Head of caudate nucleus (tissue), 42 donors: ENCODE data around the gene MXRA5.
A peak's percentile ranks its signal among the peaks of the same experiment; 100 is the strongest.
"Not testable (repeated sequence)": the region's sequence is repeated elsewhere in the genome, so short reads cannot be mapped to it uniquely, and the experiment has no call there.

Source experiments
- DNase-seq, 42 donors: peaks; one replicate each; pipeline versions ENCODE4 v3.0.0 to v3.0.0-alpha.2; 2020 to 2021; ENCODE audit warnings: mixed read lengths in 7 of 42
- intact Hi-C: fragments of 100-400 bp; cut with DNase I; formaldehyde crosslinking; loops from one replicate; pipeline ENCODE4 v1.15.0; 2022

The MXRA5 gene

GRCh38 chrX:3346501-3347259 lies at the start of gene MXRA5:
TSS of gene MXRA5 (minus strand) at chrX:3346652. CDS start at chrX:3343833, 2,819 bp downstream.
- DNase-seq = no peak
- intact Hi-C loops = no loop called here

GRCh38 chrX:3393581-3394111 lies 47.2 kb upstream of the MXRA5 start:
- no peak for DNase-seq
- intact Hi-C loops = no loop called here

- intact Hi-C loops = no loop called here
- DNase-seq = no peak
Observed at GRCh38 chrX:3393178-3393577, 46.7 kb upstream of the MXRA5 start.

- intact Hi-C loops = no loop called here
- no peak for DNase-seq
Observed at GRCh38 chrX:3388457-3388856, 42.0 kb upstream of the MXRA5 start.

- DNase-seq = no peak
- intact Hi-C loops = no loop called here
Observed at GRCh38 chrX:3384327-3384726, 37.9 kb upstream of the MXRA5 start.

GRCh38 chrX:3380603-3381002 lies 34.2 kb upstream of the MXRA5 start:
- intact Hi-C loops = no loop called here
- DNase-seq = no peak

- DNase-seq = no peak
- intact Hi-C loops = no loop called here
Observed at GRCh38 chrX:3379111-3379510, 32.7 kb upstream of the MXRA5 start.

- intact Hi-C loops = no loop called here
- no peak for DNase-seq
Observed at GRCh38 chrX:3378156-3378555, 31.7 kb upstream of the MXRA5 start.

- DNase-seq = no peak
- intact Hi-C loops = no loop called here
Observed at GRCh38 chrX:3377560-3377959, 31.1 kb upstream of the MXRA5 start.

GRCh38 chrX:3375878-3376508 lies 29.5 kb upstream of the MXRA5 start:
- intact Hi-C loops, DNase-seq: not testable (repeated sequence)

- no peak for DNase-seq
Observed at GRCh38 chrX:3374108-3374800, 27.8 kb upstream of the MXRA5 start.

GRCh38 chrX:3371163-3371562 lies 24.7 kb upstream of the MXRA5 start:
- intact Hi-C loops = no loop called here
- DNase-seq = no peak

More at GRCh38 chrX:3374108-3374800, 27.8 kb upstream of the MXRA5 start:
- intact Hi-C loops = no loop called here

- intact Hi-C loops = no loop called here
- no peak for DNase-seq
Observed at GRCh38 chrX:3370656-3371055, 24.2 kb upstream of the MXRA5 start.

- no peak for DNase-seq
- intact Hi-C loops = no loop called here
Observed at GRCh38 chrX:3362956-3363355, 16.5 kb upstream of the MXRA5 start.

- intact Hi-C loops = no loop called here
Observed at GRCh38 chrX:3360881-3361280, 14.4 kb upstream of the MXRA5 start.

GRCh38 chrX:3352741-3353140 lies 6.3 kb upstream of the MXRA5 start:
- intact Hi-C loops, DNase-seq: not testable (repeated sequence)

More at GRCh38 chrX:3360881-3361280, 14.4 kb upstream of the MXRA5 start:
- no peak for DNase-seq

GRCh38 chrX:3351276-3351675 lies 4.8 kb upstream of the MXRA5 start:
- DNase-seq = no peak
- intact Hi-C loops = no loop called here

GRCh38 chrX:3348191-3348590 lies 1.7 kb upstream of the MXRA5 start:
- intact Hi-C loops = no loop called here
- no peak for DNase-seq

GRCh38 chrX:3345281-3346191 lies 916 bp downstream of the MXRA5 start:
- DNase-seq = peak in 4 of 42 donors; percentile 1 to 52 (median 14)
- intact Hi-C loops = no loop called here
